ENCODE data around the gene TMIE.

TMIE gene

DNA sequence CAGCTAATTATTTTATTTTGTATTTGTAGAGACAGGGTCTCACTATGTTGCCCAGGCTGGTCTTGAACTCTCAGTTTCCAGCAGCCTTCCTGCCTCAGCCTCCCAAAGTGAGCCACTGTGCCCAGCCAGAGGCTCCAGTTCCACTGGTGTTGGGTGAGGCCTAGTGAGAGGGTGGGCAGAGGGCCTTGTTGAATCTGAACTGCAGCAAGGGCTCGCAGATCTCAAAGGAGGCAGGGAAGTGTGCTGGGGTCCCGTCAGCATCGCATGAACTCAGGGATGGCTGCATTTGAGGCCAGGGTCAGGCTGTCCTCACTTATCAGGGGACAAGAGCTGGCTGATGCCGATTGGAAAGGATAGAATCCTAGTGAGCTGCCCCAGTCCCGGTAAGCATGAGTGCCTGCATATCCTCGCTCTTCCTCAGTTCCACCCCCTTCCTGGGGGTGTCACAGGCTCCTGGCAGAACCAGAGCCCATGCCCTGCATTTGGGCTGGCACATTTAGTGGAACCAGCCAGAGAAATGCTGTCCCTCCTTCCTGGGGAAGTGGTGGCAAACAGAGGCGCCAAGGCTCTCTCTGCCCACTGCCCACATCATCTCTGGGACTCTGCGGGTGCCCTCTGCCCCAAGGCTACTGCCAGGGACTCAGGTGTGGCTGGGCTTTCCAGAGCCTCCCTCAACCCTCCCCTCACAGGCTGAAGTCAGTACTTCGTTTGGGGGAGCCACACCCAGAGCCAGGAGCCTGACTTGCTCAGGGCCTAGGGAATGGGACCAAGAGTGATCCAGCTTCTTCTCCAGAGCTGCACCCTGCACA is 31.8 kb upstream of the TMIE start:
- DNase-seq: no peak

- DNase-seq: no peak
Measured at GRCh38 chr3:46670000-46670890, 30.9 kb upstream of the TMIE start.

GRCh38 chr3:46670891-46671427 is 30.2 kb upstream of the TMIE start:
- no peak for DNase-seq

- no peak for DNase-seq
Measured at GRCh38 chr3:46671541-46672348, 29.4 kb upstream of the TMIE start.

- DNase-seq: no peak
Measured at GRCh38 chr3:46672349-46672695, 28.9 kb upstream of the TMIE start.

- DNase-seq: no peak
Measured at GRCh38 chr3:46673151-46674030, 27.8 kb upstream of the TMIE start.

- no peak for DNase-seq
Measured at GRCh38 chr3:46674031-46674845, 27.0 kb upstream of the TMIE start.

- DNase-seq: no peak
Measured at GRCh38 chr3:46675426-46675825, 25.8 kb upstream of the TMIE start.

- no peak for DNase-seq
Measured at GRCh38 chr3:46675843-46676567, 25.2 kb upstream of the TMIE start.

- DNase-seq: no peak
Measured at GRCh38 chr3:46676601-46677410, 24.4 kb upstream of the TMIE start.

- no peak for DNase-seq
Measured at GRCh38 chr3:46677411-46677726, 23.8 kb upstream of the TMIE start.

DNA sequence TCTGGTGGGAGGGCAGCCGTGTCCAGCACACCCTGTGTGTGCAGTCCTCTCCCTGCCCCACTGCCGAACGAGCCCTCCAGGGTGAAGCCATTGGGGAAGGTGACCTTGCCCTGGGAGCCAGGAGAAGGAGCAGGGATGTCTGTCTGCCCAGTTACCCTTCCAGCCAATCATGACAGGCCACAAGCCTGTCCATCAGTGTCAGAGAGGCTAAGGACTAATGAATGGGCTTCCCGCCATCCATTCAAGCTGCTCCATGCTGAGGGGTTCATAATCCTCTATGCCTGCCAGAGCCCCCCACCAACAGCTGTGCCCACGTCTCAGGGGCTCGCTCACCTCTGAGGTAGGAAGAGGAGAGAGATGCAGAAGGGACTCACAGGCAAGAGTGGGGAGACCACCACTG is 22.9 kb upstream of the TMIE start:
- DNase-seq: no peak

GRCh38 chr3:46679681-46680080 is 21.5 kb upstream of the TMIE start:
- DNase-seq: no peak

DNA sequence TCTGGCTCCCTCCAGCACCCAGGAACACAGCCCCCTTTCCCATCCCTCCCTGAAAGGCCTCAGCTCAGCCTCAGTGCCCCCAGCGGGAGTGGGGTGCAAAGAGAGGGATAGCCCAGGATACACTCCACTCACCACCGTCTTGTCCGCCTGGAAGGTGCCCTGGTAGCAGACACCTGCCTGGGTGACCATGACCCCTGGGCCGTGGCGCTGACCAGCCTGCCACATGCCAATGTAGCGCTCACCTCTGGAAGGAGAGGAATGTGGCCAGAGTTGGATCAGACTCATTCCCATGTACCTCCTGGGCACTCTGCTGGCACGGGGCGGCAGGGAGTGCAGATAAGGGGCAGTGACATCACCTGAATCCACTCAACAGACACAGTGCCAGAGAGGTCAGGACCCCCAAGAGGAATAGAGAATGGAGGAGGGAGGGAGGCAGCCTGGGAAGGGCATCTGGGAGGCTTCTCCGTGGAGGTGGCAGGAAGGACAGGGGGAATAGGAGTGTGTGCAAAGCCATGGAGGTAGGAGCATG is 20.8 kb upstream of the TMIE start:
- no peak for DNase-seq

- DNase-seq: no peak
Measured at GRCh38 chr3:46681387-46681786, 19.8 kb upstream of the TMIE start.

- DNase-seq: no peak
Measured at GRCh38 chr3:46681856-46682540, 19.2 kb upstream of the TMIE start.

DNA sequence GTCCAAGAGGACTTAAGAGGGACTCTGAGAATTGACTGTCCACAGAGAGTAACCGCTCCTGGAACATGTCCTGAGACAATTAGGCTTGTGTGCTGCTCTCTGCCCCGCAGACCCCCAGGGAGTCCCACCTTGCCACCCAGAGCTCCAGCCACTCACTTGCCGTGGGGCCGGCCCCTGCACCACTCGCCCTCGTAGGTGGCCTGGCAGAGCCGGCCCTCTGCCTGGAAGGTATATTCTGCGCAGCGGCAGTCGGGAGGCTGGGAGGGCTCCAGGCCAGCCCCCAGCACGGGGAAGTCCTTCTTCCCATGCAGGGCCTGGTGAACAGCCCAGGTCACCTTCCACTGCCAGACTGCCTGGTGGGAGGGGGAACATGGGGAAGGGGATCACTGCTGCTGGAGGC is 18.2 kb upstream of the TMIE start:
- DNase-seq: no peak

- no peak for DNase-seq
Measured at GRCh38 chr3:46684891-46685290, 16.3 kb upstream of the TMIE start.

DNA sequence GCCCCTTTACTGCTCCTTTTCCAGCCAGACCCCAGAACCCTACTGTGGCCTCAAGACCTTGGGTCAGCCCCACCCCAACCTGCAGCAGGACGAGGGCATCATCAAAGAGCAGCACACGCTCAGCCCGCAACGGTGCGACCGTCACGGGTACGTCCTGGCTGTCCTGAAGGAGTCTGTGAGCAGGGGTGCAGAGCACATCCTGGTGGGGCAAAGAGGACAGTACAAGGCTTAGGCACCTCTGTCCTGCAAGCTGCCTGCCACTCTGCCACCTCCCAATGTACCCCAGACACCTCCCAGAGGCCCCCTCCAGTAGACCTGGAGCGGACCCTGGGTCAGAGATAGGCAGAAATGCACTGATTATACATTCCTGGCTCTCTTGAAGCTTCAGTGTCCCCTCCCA is 15.7 kb upstream of the TMIE start:
- DNase-seq: no peak
